HAP-1 (cell line): Measurements from ENCODE around the gene PPP1R3C.

Source experiments
- DNase-seq, 2 experiments: peaks; one replicate each; pipeline ENCODE4 v3.0.0-alpha.2; 2016 to 2020; ENCODE audit warnings: low spot score in 2 of 2
- H3K27me3 ChIP-seq: fragments of 250-450 bp; sonication (Bioruptor Pico); 2 replicates; pipeline ENCODE4 v1.5.1; 2020; ENCODE audit warnings: low read depth, mild to moderate bottlenecking, moderate library complexity
- H3K36me3 ChIP-seq: fragments of 250-450 bp; sonication (Bioruptor Pico); replicated peaks from 2 replicates; pipeline ENCODE4 v1.5.1; 2020; ENCODE audit warnings: mild to moderate bottlenecking
- H3K4me1 ChIP-seq: fragments of 250-450 bp; sonication (Bioruptor Pico); 2 replicates; pipeline ENCODE4 v1.5.1; 2020; ENCODE audit warnings: mild to moderate bottlenecking
- H3K4me3 ChIP-seq: fragments of 250-450 bp; sonication (Bioruptor Pico); 2 replicates; pipeline ENCODE4 v1.5.1; 2020; ENCODE audit warnings: mild to moderate bottlenecking, moderate library complexity
- H3K9me3 ChIP-seq: fragments of 250-450 bp; sonication (Bioruptor Pico); 2 replicates; pipeline ENCODE4 v1.5.1; 2020; ENCODE audit warnings: mild to moderate bottlenecking, moderate library complexity
- in situ Hi-C: fragments of 300-500 bp; cut with MboI; formaldehyde crosslinking; loops from 3 replicates; pipeline ENCODE4 v1.14.3; 2020; ENCODE audit warnings: low sequenced_read_pairs, inconsistent platforms, mixed read lengths

PPP1R3C gene

GRCh38 chr10:91632671-91633550, at the start of gene PPP1R3C:
PPP1R3C (minus strand) TSS chr10:91633071; CDS start chr10:91632969, 102 bp downstream.
- H3K4me3 ChIP-seq, result peak within 1 kb of the TSS; percentile 20
- peak; percentile 9 to 75 for DNase-seq
- H3K9me3 ChIP-seq, result no peaks in the 10 kb centered on the region
- peaks cover 4% of the 10 kb centered on the region; the same call in 1 of the 2 replicates for H3K4me1 ChIP-seq
- no peaks in the 10 kb centered on the region for H3K36me3 ChIP-seq
- H3K27me3 ChIP-seq, result peaks cover 5% of the 10 kb centered on the region; the same call in 1 of the 2 replicates
- in situ Hi-C loops, result no loop called here

GRCh38 chr10:91681361-91682276, 48.7 kb upstream of the PPP1R3C start:
- Histone ChIP-seq H3K4me1 (no peaks in the 10 kb centered on the region), H3K4me3 (no peak overlapping the region), H3K36me3 (no peaks in the 10 kb centered on the region), H3K27me3 (0 out of 2 replicates have a peak, but pooled peaks cover 2% of the 10 kb centered on the region), H3K9me3 (no peaks in the 10 kb centered on the region)
- in situ Hi-C loops, result no loop called here
- no peak for DNase-seq

- DNase-seq, result no peak
- no peaks in the 10 kb centered on the region for H3K9me3 ChIP-seq
- H3K36me3 ChIP-seq, result no peaks in the 10 kb centered on the region
- no peak overlapping the region for H3K4me3 ChIP-seq
- no peaks in the 10 kb centered on the region for H3K4me1 ChIP-seq
- H3K27me3 ChIP-seq, result no peaks in the 10 kb centered on the region
- in situ Hi-C loops, result no loop called here
These were observed 47.6 kb upstream of the PPP1R3C start for GRCh38 chr10:91680487-91680886.

- H3K4me3 ChIP-seq, result no peak overlapping the region
- no peaks in the 10 kb centered on the region for H3K36me3 ChIP-seq
- no peaks in the 10 kb centered on the region; the same call in 1 of the 2 replicates for H3K27me3 ChIP-seq
- in situ Hi-C loops, result no loop called here
- H3K4me1 ChIP-seq, result no peaks in the 10 kb centered on the region
- no peak for DNase-seq
- H3K9me3 ChIP-seq, result no peaks in the 10 kb centered on the region
These were observed 46.4 kb upstream of the PPP1R3C start for GRCh38 chr10:91679296-91679695.

GRCh38 chr10:91677911-91678310, 45.0 kb upstream of the PPP1R3C start:
- no peak overlapping the region for H3K4me3 ChIP-seq
- no peak for DNase-seq
- no peaks in the 10 kb centered on the region for H3K36me3 ChIP-seq
- in situ Hi-C loops, result no loop called here
- no peaks in the 10 kb centered on the region for H3K9me3 ChIP-seq
- H3K27me3 ChIP-seq, result no peaks in the 10 kb centered on the region; the same call in 1 of the 2 replicates
- H3K4me1 ChIP-seq, result no peaks in the 10 kb centered on the region

- no peak overlapping the region for H3K4me3 ChIP-seq
- DNase-seq, result peak; percentile 11 to 18
- peaks cover 7% of the 10 kb centered on the region for H3K4me1 ChIP-seq
- no peaks in the 10 kb centered on the region for H3K36me3 ChIP-seq
- in situ Hi-C loops, result no loop called here
- no peaks in the 10 kb centered on the region for H3K9me3 ChIP-seq
- H3K27me3 ChIP-seq, result no peaks in the 10 kb centered on the region; the same call in 1 of the 2 replicates
These were observed 39.2 kb upstream of the PPP1R3C start for GRCh38 chr10:91672021-91672608.

- H3K4me3 ChIP-seq, result no peak overlapping the region
- DNase-seq, result no peak
- H3K36me3 ChIP-seq, result no peaks in the 10 kb centered on the region
- H3K27me3 ChIP-seq, result no peaks in the 10 kb centered on the region
- H3K4me1 ChIP-seq, result peaks cover 7% of the 10 kb centered on the region
- in situ Hi-C loops, result no loop called here
- H3K9me3 ChIP-seq, result no peaks in the 10 kb centered on the region
These were observed 36.0 kb upstream of the PPP1R3C start for GRCh38 chr10:91668913-91669312.

- DNase-seq, result no peak
- Histone ChIP-seq H3K27me3 (no peaks in the 10 kb centered on the region; the same call in 1 of the 2 replicates), H3K4me3 (no peak overlapping the region), H3K4me1 (no peaks in the 10 kb centered on the region), H3K9me3 (no peaks in the 10 kb centered on the region), H3K36me3 (no peaks in the 10 kb centered on the region)
- in situ Hi-C loops, result no loop called here
These were observed 33.0 kb upstream of the PPP1R3C start for GRCh38 chr10:91665842-91666241.

- Histone ChIP-seq H3K9me3 (no peaks in the 10 kb centered on the region), H3K27me3 (no peaks in the 10 kb centered on the region; the same call in 1 of the 2 replicates), H3K4me3 (no peak overlapping the region), H3K4me1 (no peaks in the 10 kb centered on the region), H3K36me3 (no peaks in the 10 kb centered on the region)
- in situ Hi-C loops, result no loop called here
- DNase-seq, result no peak
These were observed 31.6 kb upstream of the PPP1R3C start for GRCh38 chr10:91664426-91664825.

GRCh38 chr10:91662993-91663392, 30.1 kb upstream of the PPP1R3C start:
- H3K9me3 ChIP-seq, result no peaks in the 10 kb centered on the region
- DNase-seq, result no peak
- H3K27me3 ChIP-seq, result no peaks in the 10 kb centered on the region; the same call in 1 of the 2 replicates
- no peaks in the 10 kb centered on the region for H3K36me3 ChIP-seq
- H3K4me3 ChIP-seq, result no peak overlapping the region
- in situ Hi-C loops, result no loop called here
- no peaks in the 10 kb centered on the region for H3K4me1 ChIP-seq

- Histone ChIP-seq H3K36me3 (no peaks in the 10 kb centered on the region), H3K4me3 (no peak overlapping the region), H3K9me3 (no peaks in the 10 kb centered on the region), H3K4me1 (no peaks in the 10 kb centered on the region), H3K27me3 (no peaks in the 10 kb centered on the region)
- no peak for DNase-seq
- in situ Hi-C loops, result no loop called here
These were observed 20.5 kb upstream of the PPP1R3C start for GRCh38 chr10:91653219-91653870.

- no peaks in the 10 kb centered on the region for H3K9me3 ChIP-seq
These were observed 19.5 kb upstream of the PPP1R3C start for GRCh38 chr10:91652364-91652763.

GRCh38 chr10:91643700-91644099, 10.8 kb upstream of the PPP1R3C start:
- Histone ChIP-seq H3K4me1 (no peaks in the 10 kb centered on the region), H3K27me3 (no peaks in the 10 kb centered on the region; the same call in 1 of the 2 replicates), H3K36me3 (no peaks in the 10 kb centered on the region), H3K4me3 (no peak overlapping the region), H3K9me3 (no peaks in the 10 kb centered on the region)
- no peak for DNase-seq
- in situ Hi-C loops, result no loop called here

More at GRCh38 chr10:91652364-91652763, 19.5 kb upstream of the PPP1R3C start:
- H3K4me3 ChIP-seq, result no peak overlapping the region
- H3K4me1 ChIP-seq, result no peaks in the 10 kb centered on the region
- no peak for DNase-seq
- no peaks in the 10 kb centered on the region for H3K27me3 ChIP-seq
- H3K36me3 ChIP-seq, result no peaks in the 10 kb centered on the region
- in situ Hi-C loops, result no loop called here
